ENCODE measurements around the gene PADI2.
A peak's percentile ranks its signal among the peaks of the same experiment; 100 is the strongest.
"Not testable (repeated sequence)": the region's sequence is repeated elsewhere in the genome, so short reads cannot be mapped to it uniquely, and the experiment has no call there.

Gene PADI2

DNA sequence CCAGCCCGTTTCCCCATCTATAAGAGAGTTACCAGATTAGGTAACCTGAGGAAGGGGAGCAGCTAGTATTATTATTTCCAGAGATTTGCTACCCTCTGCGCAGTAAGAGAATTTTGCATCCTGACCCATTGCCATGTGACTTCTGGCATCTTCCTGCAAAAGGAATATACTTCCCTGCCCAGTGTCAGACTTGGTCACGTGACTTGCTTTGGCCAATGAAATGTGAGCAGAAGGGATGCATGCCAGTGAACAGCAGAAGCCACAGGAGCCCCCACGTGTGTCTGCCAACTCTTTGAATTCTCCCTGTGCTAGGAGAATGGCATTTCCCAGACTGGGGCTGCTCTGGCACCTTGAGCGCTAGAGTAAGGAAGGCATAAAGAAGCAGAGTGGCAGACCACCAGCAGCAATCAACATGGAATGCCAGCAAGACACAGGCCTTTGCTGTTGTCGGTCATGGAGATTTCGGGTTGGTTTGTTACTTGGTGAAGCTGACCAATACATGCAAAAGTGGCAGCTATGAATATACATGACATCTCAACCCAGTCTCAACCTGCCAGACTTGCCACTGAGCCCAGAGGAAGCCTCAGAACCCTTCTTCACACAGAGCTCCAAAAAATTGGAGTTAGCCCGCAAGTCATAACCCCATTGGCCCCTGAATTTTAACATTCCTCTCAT lies 39.0 kb downstream of the PADI2 start:
- DNase-seq, result no peak

DNA sequence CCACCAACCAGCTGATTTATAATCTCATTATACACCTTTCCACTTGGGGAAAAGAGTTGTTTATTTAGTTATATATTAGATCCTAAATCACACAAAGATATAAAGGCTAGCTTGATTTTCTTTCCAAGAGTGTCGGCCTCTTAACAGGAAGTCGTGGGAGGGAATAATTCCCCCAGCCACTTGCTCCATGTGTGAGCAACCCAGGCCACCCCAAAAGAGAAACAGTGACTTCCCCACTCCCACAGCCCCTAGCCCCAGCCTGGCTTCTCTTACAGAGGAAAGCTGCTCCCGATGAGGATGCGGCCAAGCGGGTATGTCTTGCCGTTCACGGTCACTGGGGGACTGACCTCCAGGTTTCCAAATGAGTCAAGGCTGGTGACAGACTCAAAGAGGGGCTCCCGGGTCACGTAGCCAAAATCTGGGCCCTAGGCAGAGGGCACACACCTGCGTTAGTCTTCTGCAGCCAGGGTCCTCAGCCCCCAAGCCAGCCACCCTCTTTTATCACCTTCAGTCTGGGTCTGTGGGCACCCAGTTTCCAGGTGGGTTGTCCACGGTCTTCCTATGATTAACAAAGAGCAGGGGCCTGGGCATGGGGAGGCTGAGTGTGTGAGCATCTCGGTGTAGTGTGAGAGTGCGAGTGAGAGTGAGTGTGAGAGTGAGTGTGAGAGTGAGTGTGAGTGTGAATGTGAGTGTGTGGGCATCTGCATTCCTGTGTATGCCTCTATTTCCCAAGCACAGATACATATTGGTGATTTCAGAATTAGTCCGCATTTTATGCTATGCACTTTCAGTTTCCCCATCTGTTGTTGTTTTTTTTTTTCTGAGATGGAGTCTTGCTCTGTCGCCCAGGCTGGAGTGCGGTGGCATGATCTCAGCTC lies 40.0 kb downstream of the PADI2 start:
- no peak for DNase-seq

DNA sequence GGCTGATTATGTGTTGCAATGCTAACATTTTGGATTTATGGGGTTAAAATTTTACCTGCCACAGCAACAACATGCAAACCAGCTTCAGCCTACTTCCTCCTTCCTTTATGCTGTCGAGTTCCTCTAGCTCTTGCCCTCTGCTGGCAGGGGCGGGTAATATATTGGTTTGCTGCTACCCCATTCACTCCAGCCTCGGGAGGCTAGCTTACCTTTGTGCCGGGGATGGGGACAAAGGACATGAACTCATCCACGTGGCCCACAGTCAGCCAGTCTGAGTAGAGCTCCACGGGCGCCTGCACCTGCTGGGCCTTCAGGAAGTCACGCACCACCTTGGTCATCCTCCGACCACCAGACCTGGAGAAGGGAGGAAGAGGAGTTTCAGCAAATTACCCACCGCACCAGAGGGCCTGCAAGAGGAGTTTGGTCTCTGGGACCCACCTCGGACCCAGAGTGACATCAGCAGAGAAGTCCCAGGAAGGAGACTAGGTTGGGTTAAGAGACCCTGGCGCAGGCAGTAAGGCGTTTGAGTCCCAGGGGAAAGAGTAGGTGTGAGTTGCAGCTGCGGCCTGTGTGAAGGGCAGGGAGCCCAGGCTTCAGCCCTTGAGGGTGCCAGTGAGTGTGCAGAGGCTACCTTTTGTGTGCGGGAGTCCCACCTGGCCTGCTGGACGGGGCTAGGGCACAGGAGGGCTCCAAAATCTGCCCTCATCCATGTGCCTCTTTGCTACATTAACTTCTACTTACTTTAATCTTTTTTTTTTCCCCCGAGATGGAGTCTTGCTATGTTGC lies 43.6 kb downstream of the PADI2 start:
- no peak for DNase-seq

DNA sequence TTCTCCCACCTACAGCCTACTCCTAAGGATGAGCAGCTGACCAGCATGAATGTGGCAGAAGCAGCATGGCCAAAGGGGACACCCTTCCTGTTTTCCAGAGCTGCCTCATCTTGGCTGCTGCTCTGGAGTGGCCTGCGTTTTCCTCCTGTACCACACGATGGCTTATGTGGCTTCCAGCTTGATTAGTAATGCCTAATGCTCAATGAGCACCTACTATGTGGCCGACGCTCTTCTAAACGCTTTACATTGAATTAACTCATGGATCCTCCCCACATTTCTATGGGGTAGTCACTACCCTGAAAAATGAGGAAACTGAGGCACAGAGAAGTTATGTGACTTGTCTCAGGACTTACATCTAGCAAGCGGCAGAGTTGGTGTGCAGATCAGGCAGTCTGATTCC lies 47.5 kb downstream of the PADI2 start:
- DNase-seq, result no peak

DNA sequence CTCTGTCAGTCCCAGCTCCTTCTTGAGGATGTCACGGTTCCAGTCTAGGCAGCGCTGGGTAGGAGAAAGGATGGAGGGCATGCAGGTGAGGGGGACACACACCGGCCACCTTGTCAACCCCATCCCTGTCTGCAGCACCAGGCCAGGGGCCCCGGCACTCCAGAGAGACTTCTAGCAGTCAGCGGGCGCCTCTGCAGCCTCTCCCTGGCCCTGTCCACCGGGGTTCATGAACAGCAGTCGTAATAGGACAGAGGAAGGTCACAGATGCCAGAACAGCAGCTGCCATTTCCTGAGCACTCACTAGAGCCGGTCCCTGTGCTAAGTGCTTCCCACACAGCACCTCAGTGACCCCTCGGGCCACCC lies 49.1 kb downstream of the PADI2 start:
- no peak for DNase-seq

DNA sequence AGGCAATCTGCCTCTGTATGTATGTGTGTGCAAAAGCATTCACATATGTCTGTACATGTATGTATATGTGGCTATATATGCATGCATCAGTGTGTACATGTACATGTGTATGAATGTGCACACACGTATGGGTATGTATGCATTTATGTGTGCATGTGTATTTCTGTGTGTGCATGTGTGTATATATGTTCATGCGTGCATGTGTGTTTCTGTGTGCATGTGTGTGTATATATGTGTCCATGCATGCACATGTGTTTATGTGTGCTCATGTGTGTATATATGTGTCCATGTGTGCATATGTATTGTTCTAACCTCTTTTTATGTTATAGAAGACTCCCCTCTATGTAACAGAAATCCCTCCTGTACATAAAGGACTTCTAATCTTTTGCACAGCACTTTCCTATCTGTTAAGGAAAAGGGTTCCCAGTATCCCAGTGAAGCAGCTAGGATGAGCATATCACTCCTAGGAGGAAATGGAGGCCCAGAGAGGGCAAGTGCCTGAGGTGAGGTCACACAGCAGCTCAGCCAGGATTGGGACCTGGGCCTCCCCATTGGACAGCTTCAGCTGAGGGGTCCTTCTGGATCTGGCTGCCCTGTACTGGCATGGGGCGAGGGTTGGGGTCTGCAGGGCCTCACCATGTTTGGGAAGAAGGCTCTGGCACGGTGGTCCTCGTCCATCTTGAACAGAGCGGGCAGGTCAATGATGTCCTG lies 49.6 kb downstream of the PADI2 start:
- DNase-seq, result no peak

DNA sequence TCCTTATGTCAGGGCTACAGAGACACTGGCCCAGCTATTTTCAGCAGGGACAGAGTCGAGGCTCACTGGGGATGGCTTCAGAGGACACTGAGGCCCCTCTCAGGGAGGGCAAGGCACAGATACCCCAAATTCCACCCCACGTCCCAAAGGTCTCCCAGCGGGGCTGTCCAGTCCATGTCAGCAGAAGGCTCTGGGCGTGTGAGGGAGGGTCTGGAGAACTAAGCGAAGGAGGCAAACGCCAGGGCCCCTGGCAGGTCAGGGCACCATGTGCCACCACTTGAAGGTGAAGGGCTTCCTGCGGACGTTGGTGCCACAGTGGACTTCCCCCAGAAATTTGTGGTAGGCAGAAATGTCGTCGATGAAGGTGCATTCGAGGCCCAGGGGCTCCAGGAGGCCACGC lies 50.5 kb downstream of the PADI2 start:
- no peak for DNase-seq

DNA sequence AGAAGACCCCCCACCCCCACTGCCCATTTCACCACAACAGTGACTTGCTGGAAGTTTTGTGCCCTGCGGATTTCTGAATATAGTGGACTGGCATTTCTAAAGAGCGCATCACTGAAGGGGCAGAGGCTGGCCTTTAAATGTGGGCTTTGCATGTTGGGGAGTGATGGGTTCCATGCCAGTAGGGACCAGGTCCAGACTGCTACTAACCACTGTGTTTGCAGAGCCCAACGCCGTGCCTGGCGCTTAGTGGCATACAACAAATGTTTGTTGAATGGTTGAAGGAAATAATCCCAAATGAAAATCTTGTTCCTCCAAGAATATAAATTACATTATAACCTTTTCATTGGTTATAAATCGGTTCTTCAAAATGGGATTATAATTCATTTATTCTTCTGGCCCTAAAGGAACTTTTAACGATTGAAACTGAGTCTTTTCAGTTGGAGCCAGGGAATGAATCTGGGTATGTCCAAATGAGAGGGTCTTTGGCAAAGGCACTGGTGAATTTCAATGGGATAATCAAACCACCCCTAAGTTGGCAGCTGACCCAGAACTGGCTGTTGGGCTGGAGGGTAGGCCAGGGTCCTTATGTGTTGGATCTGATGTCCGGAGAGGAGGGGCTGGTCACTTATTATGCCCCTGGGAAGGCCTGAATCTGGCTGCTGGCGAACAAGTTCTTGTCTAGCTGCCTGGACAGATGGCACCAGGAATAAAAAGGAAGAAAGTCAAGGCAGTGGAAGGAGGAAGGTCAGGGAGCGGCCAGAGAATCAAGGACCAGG lies 51.6 kb downstream of the PADI2 start:
- DNase-seq, result no peak

DNA sequence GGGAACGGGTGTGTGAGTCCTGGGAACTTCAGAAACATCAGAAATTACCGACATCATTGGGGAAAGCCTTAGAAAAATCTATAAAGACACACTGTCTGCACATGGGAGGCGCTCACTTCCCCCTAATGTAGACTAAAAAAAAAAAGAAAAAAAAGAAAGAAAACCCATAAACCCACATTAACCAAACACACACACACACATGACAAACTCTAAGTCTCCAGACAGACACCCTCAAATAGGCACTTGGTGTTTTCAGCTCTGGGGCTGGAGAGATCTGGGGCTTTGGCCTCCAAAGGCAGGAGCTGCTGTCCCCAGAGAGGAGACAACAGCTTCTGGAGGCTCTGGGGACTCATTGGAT lies 52.2 kb downstream of the PADI2 start:
- no peak for DNase-seq

DNA sequence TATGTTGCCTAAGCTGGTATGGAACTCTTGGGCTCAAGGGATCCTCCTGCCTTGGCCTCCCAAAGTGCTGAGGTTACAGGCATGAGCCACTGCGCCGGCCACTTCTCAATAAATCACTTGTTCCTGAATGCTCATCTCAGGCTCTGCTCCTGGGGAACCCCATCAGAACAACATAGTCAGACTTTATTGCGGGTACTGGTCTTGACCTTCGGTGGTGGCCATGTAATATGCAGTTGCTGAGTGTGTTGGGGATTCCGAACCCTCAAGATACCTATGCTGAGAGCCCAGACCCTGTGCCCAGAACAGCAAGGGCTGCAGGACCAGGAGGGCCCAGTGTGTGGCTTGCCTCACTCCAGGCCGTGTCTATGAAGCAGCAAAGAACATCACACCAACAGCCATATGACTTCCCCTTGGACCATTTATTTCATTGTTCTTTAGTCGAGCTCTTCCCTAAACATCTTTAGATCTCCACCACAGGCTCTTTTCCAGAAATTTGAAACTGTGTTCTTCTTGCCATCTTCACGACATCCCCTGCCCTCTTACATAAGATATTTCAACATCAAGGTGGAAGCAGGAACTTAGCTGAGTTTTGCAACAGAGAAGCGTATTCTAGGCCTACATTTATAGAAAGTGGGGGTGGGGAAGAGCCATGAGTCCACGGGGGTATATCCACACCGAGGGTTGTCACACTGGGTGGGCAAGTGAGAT lies 52.7 kb downstream of the PADI2 start:
- no peak for DNase-seq

DNA sequence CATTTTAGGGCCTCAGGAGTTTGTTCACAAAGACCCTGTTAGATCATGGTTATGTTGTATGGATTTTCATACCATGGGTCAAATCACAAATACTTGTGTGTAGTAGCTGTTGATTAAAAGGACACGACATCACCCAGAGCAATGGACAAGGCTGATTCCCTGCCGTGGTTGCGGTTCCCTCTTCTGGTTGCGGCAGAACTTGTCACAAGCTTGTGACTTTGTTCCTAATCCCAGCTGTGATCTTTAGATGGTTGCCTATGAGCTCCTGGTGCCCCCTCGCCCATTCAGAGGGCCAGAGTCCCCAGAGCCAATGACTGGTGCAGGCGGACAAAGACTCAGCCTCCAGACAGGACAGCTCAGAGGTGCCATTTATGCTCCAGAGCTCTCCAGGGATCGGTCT lies 53.6 kb downstream of the PADI2 start:
- DNase-seq, result no peak

DNA sequence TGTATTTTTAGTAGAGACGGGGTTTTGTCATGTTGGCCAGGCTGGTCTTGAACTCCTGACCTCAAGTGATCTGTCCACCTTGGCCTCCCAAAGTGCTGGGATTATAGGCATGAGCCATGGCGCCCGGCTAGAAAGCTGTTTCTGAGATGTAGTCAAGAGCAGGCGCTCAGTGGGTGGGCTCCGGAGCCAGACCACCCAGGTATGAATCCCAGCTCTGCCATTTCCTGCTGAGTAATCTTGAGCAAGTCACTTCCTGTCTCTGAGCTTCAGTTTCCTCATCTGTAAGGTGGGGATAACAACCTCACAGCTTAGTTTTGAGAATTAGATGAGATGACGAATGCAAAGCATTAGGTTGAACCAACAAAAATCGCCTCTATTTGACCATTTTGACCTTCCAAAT lies 56.5 kb downstream of the PADI2 start:
- DNase-seq, result not testable (repeated sequence)

DNA sequence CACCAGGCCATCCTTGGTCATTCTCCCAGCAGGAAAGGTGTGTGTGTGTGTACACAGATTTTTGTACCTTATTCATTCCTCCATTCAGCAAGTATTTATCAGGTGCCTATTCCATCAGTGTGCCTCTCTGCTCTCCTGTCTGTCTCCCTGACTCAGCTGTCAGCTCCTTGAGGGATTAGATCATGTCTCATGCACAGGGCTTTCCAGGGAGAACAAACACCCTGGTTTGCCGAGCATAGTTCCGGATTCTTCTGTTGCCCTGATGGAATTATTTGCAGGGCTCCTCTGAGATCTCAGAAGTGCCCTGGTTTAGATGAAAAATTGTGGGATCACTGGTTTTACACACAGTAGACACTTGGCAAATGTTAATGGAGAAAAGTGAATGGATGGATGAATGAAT lies 57.4 kb downstream of the PADI2 start:
- no peak for DNase-seq

DNA sequence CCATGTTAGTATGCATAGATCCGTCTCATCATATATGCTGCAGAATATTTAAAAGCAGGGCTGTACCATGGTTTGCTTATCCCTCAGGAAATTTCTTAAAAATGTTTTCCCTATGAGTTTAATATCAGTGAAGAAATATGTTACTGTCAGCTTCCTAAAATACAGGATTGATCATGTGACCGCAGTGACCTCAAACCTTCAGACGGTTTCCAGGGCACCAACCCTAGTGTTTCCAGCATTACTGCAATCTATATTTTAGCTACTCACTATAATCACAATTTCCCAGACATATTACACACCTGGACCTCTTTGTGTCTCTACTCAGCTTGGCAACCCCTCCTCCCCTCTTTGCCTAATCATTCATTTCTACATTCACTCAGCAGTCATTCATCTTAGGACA lies 57.8 kb downstream of the PADI2 start:
- no peak for DNase-seq

DNA sequence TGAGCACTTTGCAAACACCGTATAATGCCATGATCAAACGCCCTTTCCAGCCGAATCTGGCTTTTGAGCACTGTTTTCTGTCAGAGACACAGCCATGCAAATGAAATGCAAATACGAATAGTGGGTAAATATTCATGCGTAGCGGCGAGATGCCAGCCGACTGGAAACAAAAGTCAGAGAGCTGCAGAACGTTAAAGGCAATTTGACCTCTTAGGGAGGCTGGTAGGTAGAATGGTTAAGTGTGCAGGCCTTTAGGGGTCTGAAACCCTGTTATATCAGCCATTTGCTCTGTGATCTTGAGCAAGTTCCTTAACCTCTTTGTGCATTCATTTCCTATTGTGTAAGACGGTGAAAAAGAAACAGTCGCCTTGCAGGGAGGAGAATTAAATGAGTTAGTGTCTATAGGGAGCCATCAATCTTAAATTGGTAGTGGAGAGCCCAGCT lies 58.9 kb downstream of the PADI2 start:
- no peak for DNase-seq

DNA sequence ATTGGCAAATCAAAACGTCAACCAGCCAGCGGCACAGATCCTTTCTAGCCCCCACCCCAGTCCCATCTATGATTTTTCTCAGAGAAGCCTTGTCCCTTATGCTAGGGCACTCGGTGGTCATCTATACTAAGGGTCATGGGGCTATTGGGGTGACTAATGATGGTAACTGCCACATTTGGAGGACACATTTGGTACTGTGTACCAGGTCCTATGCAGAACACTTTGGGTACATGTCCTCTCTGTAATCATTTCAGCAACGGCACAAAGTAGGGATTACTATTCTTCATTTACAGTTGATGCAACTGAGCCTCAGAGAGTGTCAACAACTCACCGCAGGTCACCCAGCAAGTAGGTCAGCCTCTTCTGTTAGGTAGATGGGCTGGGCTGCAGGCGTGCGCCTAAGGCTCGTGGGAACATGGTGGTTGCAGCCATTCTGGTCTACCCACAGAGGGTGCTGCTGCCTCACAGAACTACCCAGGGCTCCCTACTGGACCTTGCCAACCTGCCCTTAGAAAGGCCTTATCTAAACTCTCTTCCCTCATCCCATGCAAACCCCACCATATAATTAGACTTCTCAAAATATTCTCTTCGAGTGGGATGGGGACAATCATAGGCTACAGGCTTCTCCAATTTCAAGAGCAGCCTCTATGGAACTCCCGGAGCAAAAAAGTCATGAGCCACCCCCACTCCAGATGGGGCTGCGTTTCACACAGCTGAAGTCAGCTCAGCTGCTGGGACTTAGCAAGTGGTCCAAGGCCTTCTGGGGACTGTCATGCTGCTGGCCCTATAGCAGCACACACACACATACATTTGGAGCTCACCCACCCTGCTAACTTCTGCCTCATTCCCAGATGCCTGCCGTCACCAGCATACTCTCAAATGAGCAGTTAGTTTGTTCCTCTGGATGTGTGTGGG lies 59.6 kb downstream of the PADI2 start:
- peak; percentile 62 for DNase-seq

DNA sequence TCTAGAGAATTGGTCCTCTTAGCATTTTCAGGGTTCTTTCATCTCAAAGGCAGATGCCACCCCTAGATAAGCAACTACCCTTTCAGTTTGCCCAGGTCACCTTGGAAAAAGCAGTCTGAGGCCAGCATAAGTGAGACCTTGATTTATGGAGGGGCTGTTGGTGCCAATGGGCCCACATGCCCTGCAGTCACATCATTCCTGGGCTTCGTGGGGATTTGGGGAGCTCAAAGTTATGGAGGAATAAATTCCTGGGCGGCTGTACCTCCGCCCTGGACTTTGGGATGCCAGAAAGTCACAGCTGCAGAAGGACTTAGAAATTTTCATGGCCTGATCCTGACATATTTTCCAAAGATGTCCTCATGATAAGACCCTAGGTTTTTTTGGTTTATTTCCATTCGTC lies 62.7 kb downstream of the PADI2 start:
- DNase-seq, result no peak

DNA sequence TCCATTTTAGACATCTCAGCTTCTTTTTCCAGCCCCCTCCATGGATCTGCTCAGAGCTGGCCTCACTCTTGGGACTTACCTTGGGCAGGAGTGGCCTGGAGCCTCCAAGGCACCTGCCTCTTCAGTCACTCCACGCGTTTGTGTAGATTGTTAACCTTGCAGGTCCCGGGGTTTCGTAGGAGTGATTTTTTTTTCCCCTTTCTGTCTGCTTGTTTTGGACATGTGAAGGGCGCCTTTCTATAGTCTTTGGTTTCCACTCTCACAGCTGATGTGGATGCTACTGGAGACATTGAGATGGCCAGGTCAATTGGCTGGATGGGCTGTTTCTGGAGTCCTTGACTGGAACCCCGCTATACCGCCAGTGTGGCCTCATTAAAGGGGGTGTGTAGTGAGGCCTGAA lies 63.5 kb downstream of the PADI2 start:
- no peak for DNase-seq

DNA sequence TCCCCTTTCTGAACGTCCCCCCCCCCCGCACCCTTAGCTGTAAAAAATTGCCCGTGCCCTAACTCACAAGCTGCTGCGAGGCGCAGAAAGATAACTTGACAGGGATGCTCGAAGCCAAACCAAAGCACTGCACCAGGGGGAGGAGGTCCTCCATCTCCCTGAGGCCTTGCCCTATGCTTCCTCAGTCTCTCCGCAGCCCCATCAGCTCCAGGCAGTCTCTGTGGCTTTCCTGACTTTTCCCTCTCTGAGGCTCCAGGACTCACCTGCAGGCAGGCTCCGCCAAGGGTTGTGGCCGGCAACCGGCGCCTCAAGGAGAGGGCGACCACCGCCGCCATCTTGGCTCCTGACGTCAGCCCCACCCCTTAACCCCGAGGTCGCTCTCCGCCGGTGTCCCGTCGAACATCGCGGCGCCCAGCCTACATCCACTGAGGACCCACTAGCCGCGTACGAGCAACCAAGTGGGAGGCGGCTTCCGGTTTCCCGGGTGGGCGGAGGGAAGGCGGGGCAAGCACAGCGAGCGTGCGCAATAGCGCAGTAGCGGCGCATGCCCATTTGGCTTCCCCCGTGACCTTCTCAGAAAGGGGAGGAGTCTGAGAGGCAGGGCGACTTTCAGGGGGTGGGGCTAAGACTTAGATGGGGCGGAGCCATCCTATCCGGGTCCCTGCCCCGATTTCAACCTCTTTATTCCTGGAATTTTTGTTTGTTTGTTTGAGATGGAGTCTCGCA lies 65.4 kb downstream of the PADI2 start, which contains the start of gene SDHB:
TSS of gene SDHB (minus strand) at position 348 of the 726 bp plus-strand sequence. CDS start at position 335, 13 bp downstream.
- peak; percentile 99 for DNase-seq

All from activated CD8-positive, alpha-beta memory T cell treated with anti-CD3 and anti-CD28 coated beads, Interleukin-2, amount 50 U/mL, for 48 hours (primary cell).